NCI-H187 treated with DMSO at 0.1 percent for 48 hours (cell line): ENCODE results near the gene RNF144A.
"Not testable (repeated sequence)": the region's sequence is repeated elsewhere in the genome, so short reads cannot be mapped to it uniquely, and the experiment has no call there.

Source experiments
- DNase-seq: peaks from one replicate; lab custom pipeline; 2025; lab: John Stamatoyannopoulos, UW

The RNF144A gene, protein sequence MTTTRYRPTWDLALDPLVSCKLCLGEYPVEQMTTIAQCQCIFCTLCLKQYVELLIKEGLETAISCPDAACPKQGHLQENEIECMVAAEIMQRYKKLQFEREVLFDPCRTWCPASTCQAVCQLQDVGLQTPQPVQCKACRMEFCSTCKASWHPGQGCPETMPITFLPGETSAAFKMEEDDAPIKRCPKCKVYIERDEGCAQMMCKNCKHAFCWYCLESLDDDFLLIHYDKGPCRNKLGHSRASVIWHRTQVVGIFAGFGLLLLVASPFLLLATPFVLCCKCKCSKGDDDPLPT

DNA sequence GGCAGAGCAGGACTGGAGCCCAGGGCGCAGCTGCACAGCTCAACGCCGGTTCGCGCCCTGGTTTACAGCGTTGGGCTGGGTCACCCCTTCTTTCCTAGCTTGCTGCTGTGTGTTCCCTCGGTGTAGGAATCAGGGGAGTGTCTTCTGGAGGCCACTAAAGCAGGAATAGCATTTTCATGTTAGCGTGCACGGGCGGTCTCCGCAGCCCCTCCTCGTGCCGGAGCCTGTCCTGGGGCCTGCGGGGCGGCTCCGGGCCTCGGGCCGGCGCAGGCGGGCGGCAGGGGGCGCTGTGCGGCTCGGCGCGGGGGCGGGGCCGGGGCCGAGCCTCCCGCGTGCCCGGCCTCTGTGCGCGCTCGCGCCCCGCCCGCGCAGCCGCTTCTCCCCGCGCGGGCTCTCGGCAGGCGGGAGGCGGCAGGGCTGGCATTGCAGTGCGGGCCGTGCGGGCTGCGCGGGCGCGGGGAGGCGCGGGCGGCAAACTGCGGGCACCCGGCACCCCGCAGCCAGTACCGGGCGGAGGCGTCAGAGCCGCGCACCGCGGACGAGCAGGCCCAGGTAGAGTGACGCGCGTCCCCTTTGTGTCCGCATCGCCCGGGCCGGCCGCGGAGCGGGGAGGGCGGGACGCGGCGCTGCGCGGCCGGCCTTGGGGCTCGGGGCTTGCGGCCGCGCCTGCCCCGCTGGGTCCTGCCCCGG is at the start of gene RNF144A:
RNF144A (plus strand) TSS at position 342 of the 690 bp plus-strand sequence. CDS start 79,515 bp downstream, outside the sequence.
- no peak for DNase-seq

DNA sequence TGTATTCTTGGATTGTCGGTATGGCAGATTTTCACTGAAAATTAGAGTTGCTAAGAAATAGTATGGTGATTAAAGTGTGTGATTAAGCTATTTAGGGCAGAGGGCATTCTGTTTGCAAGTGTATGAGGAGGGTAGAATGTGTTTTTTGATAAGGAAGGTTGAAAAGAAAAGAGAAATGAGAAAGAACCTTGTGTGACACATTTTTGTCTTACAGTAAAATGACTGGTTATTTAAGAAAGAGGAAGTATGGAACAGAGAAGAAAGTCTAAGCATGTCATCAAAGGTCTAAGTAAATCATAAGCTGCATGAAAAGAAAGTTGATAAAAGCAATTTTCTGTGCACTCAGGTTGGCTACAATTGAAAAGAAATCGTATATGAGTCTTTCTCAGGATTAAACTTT is 44.8 kb upstream of the RNF144A start:
- DNase-seq: no peak

DNA sequence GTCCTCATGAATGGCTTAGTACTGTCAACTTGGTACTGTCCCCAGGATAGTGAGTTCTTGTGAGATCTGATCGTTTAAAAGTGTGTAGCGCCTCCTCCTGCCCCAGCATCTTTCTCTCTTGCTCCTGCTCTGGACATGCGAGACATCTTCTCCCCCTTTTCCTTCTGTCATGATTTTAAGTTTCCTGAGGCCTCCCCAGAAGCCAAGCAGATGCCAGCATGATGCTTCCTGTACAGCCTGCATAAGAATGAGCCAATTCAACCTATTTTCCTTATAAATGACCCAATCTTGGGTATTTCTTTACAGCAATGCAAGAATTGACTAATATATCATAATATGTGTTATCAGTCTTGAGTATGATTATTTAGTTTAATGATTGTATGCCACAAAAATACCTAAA is 43.2 kb upstream of the RNF144A start:
- DNase-seq: no peak

DNA sequence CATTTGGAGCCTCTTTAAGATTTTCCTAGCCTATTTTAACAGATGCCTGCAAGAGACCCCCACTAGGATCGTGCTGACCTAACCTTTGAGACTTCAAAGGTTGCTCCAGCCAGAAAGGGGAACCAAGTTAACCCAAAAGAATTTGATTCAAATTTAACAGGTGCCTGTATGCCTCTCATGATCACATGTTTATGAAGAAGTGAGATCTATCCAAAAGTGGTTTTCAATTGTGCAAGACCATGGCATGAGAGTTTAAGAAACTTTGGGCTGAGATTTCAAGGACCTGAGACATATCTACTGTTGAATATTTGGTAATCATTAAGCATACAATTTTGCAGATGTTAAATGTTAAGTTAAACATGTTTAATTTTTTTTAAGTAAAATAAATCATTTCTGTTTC is 40.9 kb upstream of the RNF144A start:
- DNase-seq: no peak

DNA sequence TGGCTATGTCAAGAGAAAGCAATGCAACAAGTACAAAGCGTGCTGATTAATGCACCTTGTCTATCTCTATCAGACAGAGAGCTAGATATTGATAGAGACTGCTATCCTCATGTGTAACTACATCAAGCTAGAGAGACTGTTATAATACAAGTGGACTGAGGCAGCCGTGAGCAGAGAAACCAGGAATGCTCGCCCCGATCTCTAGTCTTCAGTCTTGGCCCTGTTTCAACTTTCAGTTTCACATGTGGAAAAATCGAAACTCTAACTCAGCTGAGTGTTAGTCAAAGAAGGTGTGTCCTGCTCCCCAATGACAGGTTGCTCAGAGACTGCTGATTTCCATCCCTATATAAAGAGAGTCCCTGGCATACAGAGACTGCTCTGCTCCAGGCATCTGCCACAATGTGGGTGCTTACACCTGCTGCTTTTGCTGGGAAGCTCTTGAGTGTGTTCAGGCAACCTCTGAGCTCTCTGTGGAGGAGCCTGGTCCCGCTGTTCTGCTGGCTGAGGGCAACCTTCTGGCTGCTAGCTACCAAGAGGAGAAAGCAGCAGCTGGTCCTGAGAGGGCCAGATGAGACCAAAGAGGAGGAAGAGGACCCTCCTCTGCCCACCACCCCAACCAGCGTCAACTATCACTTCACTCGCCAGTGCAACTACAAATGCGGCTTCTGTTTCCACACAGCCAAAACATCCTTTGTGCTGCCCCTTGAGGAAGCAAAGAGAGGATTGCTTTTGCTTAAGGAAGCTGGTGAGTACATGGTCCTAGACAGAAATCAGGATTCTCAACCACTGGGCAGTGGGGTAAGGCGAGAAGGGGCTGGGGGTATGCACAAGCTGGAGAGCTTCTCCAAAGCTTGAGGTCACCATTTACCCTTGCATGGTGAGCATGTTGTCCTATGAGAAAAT is 39.6 kb upstream of the RNF144A start, which contains the start of gene RSAD2:
RSAD2 (plus strand) TSS at position 376 of the 903 bp plus-strand sequence; CDS start at position 400, 24 bp downstream.
- DNase-seq: peak; percentile 89

GRCh38 chr2:6878549-6878948 is 38.7 kb upstream of the RNF144A start:
- DNase-seq: no peak

GRCh38 chr2:6879011-6879410 is 38.2 kb upstream of the RNF144A start:
- DNase-seq: no peak

- DNase-seq: no peak
Measured at GRCh38 chr2:6880200-6880733, 36.9 kb upstream of the RNF144A start.

DNA sequence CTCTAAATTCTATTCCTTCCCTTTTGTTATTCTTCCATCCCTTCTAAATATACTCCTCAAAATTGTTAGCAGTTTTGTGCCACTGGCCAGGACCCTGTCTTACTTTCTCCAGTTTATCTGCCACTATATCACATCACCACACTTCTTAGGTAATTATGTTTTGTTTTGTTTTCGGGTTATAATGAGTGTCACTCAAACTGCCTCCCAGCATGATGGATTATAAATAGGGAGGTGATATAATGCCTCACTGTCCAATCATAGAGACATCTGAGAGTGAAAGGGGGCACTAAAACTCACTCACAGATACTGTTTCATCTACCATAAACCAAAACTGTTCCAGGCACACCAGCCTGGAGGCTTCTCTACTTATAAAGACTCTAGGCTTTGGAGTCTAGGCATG is 36.2 kb upstream of the RNF144A start:
- no peak for DNase-seq

- no peak for DNase-seq
Measured at GRCh38 chr2:6881516-6881915, 35.7 kb upstream of the RNF144A start.

DNA sequence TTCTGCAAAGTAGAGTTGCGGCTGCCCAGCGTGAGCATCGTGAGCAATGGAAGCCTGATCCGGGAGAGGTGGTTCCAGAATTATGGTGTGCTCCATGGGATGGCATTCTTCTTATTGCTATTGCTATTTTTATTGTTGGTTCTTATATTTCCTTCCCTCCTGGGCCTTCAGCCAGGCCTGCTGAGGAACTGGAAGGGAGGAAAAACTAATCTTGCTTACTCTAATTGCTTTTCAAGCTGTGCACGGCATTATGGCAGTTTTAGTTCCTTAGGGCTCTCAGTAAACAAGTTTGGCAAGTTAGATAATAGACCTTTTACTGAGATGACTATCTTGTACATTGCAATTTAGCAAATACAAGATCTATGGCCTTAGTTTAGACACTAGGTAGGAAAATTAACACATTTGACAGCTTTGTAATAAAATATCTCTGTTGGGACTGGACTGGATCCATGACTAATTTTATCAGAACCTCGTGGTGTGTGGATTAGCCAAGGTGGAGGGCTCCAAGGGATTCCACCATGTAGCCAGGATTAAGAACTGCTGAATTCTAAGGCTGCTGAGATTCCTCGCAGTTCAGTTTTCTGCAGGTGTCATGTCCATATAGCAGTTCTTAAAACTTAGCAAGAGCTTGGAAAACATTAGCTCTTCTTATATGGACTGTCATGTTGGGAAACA is 33.6 kb upstream of the RNF144A start:
- DNase-seq: no peak

DNA sequence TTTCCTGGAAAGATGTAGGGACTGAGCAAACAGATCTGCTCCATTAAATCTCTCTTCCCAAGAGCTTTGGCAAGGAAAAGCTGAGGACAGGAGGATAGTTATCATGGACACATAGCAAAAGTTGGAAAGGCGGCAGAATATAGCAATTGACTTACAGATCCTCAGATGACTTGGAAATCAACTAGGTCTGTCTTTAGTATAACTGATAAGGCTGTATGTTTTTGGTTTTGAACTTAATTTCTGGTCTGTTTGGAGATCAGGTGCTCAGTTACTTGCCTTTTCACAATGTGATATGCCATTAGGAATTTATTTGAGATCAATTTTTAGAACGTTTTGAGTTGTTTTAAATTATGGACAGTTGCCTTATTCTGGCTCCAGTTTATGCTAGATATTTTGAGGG is 31.7 kb upstream of the RNF144A start:
- no peak for DNase-seq

DNA sequence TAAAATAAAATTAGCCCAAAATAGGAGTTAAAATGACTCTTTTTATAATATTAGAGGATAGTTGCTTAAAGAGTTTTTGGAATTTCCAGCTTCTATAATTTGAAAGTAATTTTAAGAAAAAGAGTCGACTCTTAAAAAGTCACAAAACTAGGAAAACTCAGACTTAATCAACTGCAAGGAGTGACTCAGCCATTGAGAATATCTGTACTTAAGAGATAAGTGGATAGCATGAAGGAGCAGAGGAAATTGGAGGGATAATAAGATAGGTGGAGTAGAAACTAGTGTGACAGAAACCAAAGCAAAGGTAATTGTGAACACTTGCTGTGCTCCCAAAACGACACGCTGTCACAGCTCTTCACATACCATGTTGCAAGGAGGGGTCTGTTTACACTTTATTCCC is 31.2 kb upstream of the RNF144A start:
- no peak for DNase-seq

DNA sequence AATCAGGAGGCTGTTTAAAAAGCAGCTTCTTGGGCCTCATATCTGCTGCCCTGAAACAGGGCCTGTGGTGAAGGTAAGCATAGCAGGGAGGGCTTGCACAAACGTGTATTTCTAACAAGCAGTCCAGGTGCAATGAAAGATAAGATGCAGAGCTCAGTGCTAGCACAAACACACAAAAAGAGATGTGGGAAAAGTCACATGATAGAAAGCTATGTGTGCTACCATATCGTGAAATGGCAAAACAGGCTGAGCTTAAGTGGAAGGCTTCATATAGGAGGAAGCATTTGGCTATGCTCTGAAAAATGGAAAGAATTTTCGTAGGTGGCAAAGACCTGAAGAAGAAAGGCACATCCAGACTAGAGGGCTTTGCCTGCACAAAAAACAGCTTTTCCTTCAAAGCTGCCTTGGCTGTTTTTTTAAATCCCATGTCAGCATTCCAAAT is 29.4 kb upstream of the RNF144A start:
- no peak for DNase-seq

GRCh38 chr2:6888724-6889123 is 28.5 kb upstream of the RNF144A start:
- no peak for DNase-seq

- no peak for DNase-seq
Measured at GRCh38 chr2:6893876-6894482, 23.2 kb upstream of the RNF144A start.

DNA sequence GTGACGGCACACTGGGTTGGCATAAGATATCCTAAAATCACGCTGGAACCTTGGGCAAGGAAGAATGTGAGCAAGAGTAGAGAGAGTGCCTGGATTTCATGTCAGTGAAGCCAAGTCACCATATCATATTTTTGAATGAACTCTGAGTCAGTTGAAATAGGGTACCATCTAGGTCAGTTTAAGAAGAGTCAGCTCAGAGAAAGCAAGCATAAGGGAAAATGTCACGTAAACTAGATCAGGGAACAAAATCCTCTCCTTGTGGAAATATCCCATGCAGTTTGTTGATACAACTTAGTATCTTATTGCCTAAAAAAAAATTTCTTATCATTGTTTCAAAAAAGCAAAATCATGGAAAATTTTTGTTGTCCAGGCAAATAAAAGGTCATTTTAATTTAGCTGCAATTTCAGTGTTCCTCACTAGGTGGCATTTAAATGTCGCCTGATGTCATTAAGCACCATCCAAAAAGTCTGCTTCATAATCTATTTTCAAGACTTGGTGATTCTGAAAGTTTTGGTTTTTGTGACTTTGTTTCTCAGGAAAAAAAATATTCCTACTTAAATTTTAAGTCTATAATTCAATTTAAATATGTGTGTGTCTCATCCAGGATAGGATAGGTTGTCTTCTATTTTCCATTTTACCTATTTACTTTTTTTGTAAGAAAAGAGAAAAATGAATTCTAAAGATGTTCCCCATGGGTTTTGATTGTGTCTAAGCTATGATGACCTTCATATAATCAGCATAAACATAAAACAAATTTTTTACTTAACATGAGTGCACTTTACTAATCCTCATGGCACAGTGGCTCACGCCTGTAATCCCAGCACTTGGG is 20.1 kb upstream of the RNF144A start:
- no peak for DNase-seq

GRCh38 chr2:6902581-6902980 is 14.6 kb upstream of the RNF144A start:
- DNase-seq: not testable (repeated sequence)

DNA sequence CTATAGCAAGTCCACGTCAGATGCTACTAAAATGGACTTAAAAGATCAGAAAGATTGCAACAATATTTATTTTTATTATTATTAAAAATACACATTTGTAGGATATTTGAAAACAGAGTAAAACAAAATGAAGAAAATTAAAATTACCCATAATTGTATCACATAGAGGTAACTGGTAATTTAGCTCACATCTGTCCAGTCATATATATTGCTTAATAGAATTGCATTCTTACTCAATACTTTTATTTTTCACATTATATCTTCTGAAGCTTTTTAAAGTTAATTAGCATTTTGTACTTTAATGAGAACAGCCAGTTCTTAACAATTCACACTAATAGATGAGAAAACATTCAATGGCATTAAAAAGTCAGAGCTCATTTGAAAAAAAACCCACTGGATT is 11.5 kb upstream of the RNF144A start:
- DNase-seq: no peak

- no peak for DNase-seq
Measured at GRCh38 chr2:6906165-6906741, 11.0 kb upstream of the RNF144A start.
